Stimulated activated CD4-positive, alpha-beta T cell treated with anti-CD3 and anti-CD28 coated beads, Interleukin-1b, Interleukin-23, amount 100 ng/mL, for 1 hour (primary cell): ENCODE measurements around the gene KLK3.

ENCODE experiments used
- DNase-seq, 2 donors: peaks; one replicate each; pipeline ENCODE4 v3.0.0-alpha.2; 2020; ENCODE audit warnings: low read depth in 2 of 2

Gene KLK3

GRCh38 chr19:50831026-50831396, 23.7 kb upstream of the KLK3 start:
- DNase-seq = no peak

- no peak for DNase-seq
Measured at GRCh38 chr19:50832666-50833065, 22.0 kb upstream of the KLK3 start.

DNA sequence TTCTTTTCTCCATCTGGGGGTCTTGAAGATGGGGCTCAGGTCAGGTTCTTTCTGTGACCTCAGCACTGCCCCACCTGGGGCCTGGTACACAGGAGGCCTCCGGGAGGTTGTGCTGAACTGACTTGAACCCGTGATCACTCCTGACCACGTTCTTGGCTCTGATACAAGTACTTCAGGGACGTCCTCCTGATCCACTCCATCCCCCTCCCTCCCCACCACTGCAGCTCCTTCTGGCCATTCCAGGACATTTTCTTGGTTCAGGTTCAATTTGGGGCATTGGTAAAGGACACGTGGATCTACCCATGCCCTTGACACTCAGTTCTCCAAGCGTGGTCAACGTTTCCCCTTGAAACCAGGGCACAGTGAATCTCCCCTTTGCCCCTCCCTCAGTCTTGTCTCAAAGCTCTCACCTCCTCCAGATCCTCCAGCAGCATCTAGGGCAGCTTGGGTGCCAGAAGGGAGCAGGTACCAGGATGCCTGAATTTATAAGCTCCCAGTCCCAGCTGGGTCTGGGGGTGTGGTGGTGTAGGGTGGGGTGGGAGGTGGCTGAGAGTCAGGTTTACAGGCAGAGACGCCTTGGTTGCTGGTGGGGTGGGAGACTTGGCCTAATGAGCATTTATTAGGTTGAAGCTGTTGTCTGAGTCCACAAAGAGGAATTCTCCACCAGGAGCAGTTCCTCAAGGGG, 21.5 kb upstream of the KLK3 start, which contains the start of gene KLK15:
Gene KLK15, minus strand, starts transcription at position 458 of the 685 bp plus-strand sequence. CDS start 2,082 bp downstream, outside the sequence.
- DNase-seq = no peak

- no peak for DNase-seq
Measured at GRCh38 chr19:50833802-50834167, 20.9 kb upstream of the KLK3 start.

DNA sequence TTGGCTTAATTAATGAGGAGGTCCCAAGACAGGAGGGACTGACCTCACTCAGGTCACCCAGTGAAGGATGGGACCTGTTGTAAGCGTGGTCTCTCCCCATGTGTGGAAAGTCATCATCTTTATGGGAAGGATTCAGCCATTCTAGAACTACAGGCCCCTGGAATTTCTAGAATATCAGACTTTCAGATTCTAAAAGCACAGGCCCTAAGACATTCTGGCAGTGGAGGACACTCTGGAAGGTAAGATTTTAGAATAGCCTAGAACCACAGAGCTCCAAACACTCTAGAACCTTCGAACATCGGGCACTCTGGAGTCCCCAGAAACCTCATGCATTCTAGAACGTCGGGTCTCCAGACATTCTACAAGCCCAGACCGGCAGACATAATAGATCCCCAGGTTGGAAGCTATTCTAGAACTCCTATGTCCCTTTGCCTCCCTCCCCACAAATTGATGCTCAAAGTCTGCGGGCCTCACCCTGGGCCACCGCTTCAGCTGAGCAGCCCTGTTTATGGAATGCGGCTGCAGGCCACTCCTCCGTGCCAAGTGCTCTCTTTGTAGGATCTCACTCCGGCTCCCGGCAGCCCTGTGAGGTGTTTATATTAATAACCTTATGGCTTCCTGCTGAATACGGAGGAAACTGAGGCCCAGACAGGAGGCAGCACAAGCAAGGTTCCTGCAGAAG, 19.5 kb upstream of the KLK3 start:
- DNase-seq = no peak

- DNase-seq = peak; percentile 14 to 63
Measured at GRCh38 chr19:50835785-50836542, 18.8 kb upstream of the KLK3 start.

- DNase-seq = no peak
Measured at GRCh38 chr19:50836543-50837195, 18.0 kb upstream of the KLK3 start.

GRCh38 chr19:50837300-50837699, 17.4 kb upstream of the KLK3 start:
- no peak for DNase-seq

DNA sequence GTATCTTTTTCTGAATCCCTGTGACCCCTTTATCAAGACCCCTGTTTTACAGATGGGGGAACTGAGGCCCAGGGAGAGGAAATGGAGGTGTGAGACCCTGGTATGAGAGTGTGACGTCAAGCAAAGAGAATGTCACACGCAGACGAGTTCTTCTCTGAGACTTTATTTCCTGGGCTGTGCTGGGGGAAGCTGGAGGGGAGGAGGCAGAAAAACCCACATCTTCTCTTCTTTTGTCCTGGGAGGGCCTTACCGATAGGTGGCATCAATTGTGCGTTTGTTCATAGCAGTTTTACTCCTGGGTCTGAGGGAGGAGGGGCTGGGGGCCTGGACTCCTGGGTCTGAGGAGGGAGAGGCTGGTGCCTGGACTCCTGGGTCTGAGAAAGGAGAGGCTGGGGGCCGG, 16.5 kb upstream of the KLK3 start:
- DNase-seq = no peak

GRCh38 chr19:50839712-50840655, 14.7 kb upstream of the KLK3 start:
- DNase-seq = no peak

GRCh38 chr19:50842130-50842529, 12.6 kb upstream of the KLK3 start:
- DNase-seq = no peak

DNA sequence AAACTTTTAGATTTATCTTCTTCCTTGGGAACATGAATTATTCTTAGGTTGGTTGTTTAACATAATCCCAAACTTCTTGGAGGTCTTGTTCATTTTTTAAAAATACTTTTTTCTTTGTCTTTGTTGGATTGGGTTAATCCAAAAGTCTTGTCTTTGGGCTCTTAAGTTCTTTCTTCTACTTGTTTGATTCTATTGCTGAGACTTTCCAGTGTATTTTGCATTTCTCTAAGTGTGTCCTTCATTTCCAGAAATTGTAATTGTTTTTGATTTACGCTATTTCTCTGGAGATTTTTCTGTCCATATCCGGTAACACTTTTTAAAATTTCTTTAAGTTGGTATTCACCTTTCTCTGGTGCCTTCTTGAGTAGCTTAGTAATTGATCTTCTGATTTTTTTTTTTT, 11.5 kb upstream of the KLK3 start:
- no peak for DNase-seq

DNA sequence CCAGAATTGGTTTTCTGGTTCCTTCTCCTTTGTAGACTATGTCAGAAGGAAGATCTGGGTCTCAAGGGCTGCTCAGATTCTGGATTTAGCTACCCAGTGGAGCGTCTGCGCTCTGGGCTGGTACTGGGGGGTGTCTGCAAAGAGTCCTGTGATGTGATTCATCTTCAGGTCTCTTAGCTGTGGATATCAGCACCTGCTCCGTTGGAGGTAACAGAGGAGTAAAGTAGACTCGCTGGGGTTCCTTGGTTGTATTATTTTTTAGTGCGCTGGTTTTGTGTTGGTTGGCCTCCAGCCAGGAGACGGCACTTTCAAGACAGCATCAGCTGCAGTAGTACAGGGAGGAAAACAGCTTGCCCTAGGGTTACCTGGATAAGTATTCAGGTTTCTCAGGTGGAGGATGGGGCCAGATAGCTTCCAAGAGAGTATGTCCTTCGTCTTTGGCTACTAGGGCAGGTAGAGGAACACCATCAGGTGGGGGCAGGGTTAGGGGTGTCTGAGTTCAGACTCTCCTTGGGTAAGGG, 11.0 kb upstream of the KLK3 start:
- DNase-seq = no peak

DNA sequence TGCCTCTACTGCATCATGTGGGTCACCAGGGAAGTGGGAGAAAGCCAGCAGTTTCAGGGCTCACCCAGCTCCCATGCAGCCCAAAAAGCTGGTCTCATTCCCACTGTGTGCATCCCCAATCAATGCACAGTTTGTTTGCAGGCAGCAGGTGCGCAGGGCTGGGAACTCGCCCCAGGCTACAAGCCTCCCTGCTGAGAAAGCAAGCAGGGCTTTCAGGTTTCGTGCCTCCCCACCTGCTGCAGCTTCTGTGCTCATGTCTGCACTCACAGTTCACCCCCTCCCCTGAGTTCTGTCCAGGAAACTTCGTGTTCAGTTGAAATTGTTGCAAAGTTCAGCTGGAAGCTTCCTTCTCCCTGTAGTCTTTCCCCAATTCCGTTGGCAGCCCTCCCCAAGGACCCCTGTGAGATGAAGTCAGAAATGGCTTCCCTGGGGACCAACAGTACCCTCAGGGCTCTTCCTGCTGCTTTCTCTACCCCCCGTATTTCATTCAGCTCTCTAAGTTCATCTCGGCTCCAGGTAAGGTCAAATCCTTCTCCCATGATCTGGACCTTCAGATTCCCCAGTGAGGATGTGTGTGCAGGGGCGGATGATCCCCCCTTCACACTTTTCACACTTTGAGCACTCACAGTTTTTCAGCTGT, 10.3 kb upstream of the KLK3 start:
- no peak for DNase-seq

DNA sequence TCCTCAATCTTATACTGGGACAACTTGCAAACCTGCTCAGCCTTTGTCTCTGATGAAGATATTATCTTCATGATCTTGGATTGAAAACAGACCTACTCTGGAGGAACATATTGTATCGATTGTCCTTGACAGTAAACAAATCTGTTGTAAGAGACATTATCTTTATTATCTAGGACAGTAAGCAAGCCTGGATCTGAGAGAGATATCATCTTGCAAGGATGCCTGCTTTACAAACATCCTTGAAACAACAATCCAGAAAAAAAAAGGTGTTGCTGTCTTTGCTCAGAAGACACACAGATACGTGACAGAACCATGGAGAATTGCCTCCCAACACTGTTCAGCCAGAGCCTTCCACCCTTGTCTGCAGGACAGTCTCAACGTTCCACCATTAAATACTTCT, 4.0 kb upstream of the KLK3 start:
- no peak for DNase-seq

GRCh38 chr19:50851620-50852019, 3.1 kb upstream of the KLK3 start:
- DNase-seq = no peak

DNA sequence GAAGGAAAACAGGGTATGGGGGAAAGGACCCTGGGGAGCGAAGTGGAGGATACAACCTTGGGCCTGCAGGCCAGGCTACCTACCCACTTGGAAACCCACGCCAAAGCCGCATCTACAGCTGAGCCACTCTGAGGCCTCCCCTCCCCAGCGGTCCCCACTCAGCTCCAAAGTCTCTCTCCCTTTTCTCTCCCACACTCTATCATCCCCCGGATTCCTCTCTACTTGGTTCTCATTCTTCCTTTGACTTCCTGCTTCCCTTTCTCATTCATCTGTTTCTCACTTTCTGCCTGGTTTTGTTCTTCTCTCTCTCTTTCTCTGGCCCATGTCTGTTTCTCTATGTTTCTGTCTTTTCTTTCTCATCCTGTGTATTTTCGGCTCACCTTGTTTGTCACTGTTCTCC, 2.7 kb downstream of the KLK3 start:
- DNase-seq = no peak

GRCh38 chr19:50858886-50859285, 4.2 kb downstream of the KLK3 start:
- DNase-seq = no peak

GRCh38 chr19:50859849-50860248, 5.1 kb downstream of the KLK3 start:
- no peak for DNase-seq

DNA sequence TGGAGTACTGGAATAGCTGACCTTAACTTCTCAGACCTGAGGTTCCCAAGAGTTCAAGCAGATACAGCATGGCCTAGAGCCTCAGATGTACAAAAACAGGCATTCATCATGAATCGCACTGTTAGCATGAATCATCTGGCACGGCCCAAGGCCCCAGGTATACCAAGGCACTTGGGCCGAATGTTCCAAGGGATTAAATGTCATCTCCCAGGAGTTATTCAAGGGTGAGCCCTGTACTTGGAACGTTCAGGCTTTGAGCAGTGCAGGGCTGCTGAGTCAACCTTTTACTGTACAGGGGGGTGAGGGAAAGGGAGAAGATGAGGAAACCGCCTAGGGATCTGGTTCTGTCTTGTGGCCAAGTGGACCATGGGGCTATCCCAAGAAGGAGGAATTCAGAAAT, 6.3 kb downstream of the KLK3 start:
- no peak for DNase-seq
